ENCODE measurements around the gene RFX3. TPM values are rescaled to one million over a fixed set of nuclear protein-coding genes. Genes with fewer than 3 reads are reported as not detected.

The RFX3 gene
- total and polyA plus RNA-seq, 2 donors (not counting 1 experiment from before 2014, with no cell fraction given) = 2.8 to 3.1 TPM

- TF ChIP-seq EZH2 (IDR thresholded peaks at IDR 0.05; ENCODE audit: low read length, missing control alignments) = no peak
- TF ChIP-seq, protein P1, sequence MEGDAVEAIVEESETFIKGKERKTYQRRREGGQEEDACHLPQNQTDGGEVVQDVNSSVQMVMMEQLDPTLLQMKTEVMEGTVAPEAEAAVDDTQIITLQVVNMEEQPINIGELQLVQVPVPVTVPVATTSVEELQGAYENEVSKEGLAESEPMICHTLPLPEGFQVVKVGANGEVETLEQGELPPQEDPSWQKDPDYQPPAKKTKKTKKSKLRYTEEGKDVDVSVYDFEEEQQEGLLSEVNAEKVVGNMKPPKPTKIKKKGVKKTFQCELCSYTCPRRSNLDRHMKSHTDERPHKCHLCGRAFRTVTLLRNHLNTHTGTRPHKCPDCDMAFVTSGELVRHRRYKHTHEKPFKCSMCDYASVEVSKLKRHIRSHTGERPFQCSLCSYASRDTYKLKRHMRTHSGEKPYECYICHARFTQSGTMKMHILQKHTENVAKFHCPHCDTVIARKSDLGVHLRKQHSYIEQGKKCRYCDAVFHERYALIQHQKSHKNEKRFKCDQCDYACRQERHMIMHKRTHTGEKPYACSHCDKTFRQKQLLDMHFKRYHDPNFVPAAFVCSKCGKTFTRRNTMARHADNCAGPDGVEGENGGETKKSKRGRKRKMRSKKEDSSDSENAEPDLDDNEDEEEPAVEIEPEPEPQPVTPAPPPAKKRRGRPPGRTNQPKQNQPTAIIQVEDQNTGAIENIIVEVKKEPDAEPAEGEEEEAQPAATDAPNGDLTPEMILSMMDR (conservative IDR thresholded peaks at IDR 0.05 in 1 of 2, IDR thresholded peaks at IDR 0.05 in 1 of 2; ENCODE audit: low read depth in 1 of 2, low read length in 2 of 2) = no peak
These were observed 262.8 kb downstream of the RFX3 start for GRCh38 chr9:3262826-3263529.

GRCh38 chr9:3261484-3261883 lies 264.3 kb downstream of the RFX3 start:
- H3K36me3 ChIP-seq (ENCODE audit: control insufficient read depth, insufficient read depth, low read length) = no peaks in the 10 kb centered on the region
- no peak overlapping the region for H3K4me2 ChIP-seq (ENCODE audit: extremely low read depth, insufficient read depth, low read length)
- H2AFZ ChIP-seq (ENCODE audit: low read length) = no peak overlapping the region
- peak in 1 of 2 donors; percentile 19 for DNase-seq (ENCODE audit: low read depth in 2 of 2)
- H3K79me2 ChIP-seq (ENCODE audit: control insufficient read depth, insufficient read depth, low read length) = no peaks in the 10 kb centered on the region
- H3K4me1 ChIP-seq (ENCODE audit: control insufficient read depth, extremely low read depth, insufficient read depth, low read length) = no peaks in the 10 kb centered on the region
- no peaks in the 10 kb centered on the region for H4K20me1 ChIP-seq (ENCODE audit: control insufficient read depth, extremely low read depth, insufficient read depth, low read length)
- H3K27ac ChIP-seq (ENCODE audit: insufficient read depth, low read length) = no peak overlapping the region
- TF ChIP-seq, protein P1 (conservative IDR thresholded peaks at IDR 0.05 in 1 of 2, IDR thresholded peaks at IDR 0.05 in 1 of 2; ENCODE audit: low read depth in 1 of 2, low read length in 2 of 2) = no peak
- no peak for TF ChIP-seq EZH2 (IDR thresholded peaks at IDR 0.05; ENCODE audit: low read length, missing control alignments)
- no peak overlapping the region for H3K9ac ChIP-seq (ENCODE audit: insufficient read depth, low read length)
- no peaks in the 10 kb centered on the region for H3K27me3 ChIP-seq (ENCODE audit: control insufficient read depth, insufficient read depth, low read length)
- H3K9me3 ChIP-seq (ENCODE audit: control insufficient read depth, insufficient read depth, low read depth, low read length) = no peaks in the 10 kb centered on the region
- H3K4me3 ChIP-seq (replicated peaks in 1 of 4; ENCODE audit: control extremely low read depth in 1 of 4, insufficient read depth in 1 of 4, low read depth in 3 of 4, low read length in 4 of 4) = no peak overlapping the region

More at GRCh38 chr9:3262826-3263529, 262.8 kb downstream of the RFX3 start:
- H3K36me3 ChIP-seq (ENCODE audit: control insufficient read depth, insufficient read depth, low read length) = no peaks in the 10 kb centered on the region
- H3K4me1 ChIP-seq (ENCODE audit: control insufficient read depth, extremely low read depth, insufficient read depth, low read length) = no peaks in the 10 kb centered on the region
- no peaks in the 10 kb centered on the region for H3K79me2 ChIP-seq (ENCODE audit: control insufficient read depth, insufficient read depth, low read length)
- H4K20me1 ChIP-seq (ENCODE audit: control insufficient read depth, extremely low read depth, insufficient read depth, low read length) = no peaks in the 10 kb centered on the region
- H3K9me3 ChIP-seq (ENCODE audit: control insufficient read depth, insufficient read depth, low read depth, low read length) = no peaks in the 10 kb centered on the region
- no peak overlapping the region for H3K27ac ChIP-seq (ENCODE audit: insufficient read depth, low read length)
- no peak overlapping the region for H3K4me2 ChIP-seq (ENCODE audit: extremely low read depth, insufficient read depth, low read length)
- no peaks in the 10 kb centered on the region for H3K27me3 ChIP-seq (ENCODE audit: control insufficient read depth, insufficient read depth, low read length)
- H2AFZ ChIP-seq (ENCODE audit: low read length) = no peak overlapping the region
- H3K4me3 ChIP-seq (replicated peaks in 1 of 4; ENCODE audit: control extremely low read depth in 1 of 4, insufficient read depth in 1 of 4, low read depth in 3 of 4, low read length in 4 of 4) = no peak overlapping the region
- H3K9ac ChIP-seq (ENCODE audit: insufficient read depth, low read length) = no peak overlapping the region
- DNase-seq (ENCODE audit: low read depth in 2 of 2) = no peak

- DNase-seq (ENCODE audit: low read depth in 2 of 2) = peak in 1 of 2 donors; percentile 14
- no peaks in the 10 kb centered on the region for H3K36me3 ChIP-seq (ENCODE audit: control insufficient read depth, insufficient read depth, low read length)
- H3K4me1 ChIP-seq (ENCODE audit: control insufficient read depth, extremely low read depth, insufficient read depth, low read length) = no peaks in the 10 kb centered on the region
- H3K9ac ChIP-seq (ENCODE audit: insufficient read depth, low read length) = no peak overlapping the region
- H3K4me2 ChIP-seq (ENCODE audit: extremely low read depth, insufficient read depth, low read length) = no peak overlapping the region
- H3K79me2 ChIP-seq (ENCODE audit: control insufficient read depth, insufficient read depth, low read length) = no peaks in the 10 kb centered on the region
- no peak overlapping the region for H2AFZ ChIP-seq (ENCODE audit: low read length)
- H3K27me3 ChIP-seq (ENCODE audit: control insufficient read depth, insufficient read depth, low read length) = no peaks in the 10 kb centered on the region
- no peaks in the 10 kb centered on the region for H4K20me1 ChIP-seq (ENCODE audit: control insufficient read depth, extremely low read depth, insufficient read depth, low read length)
- TF ChIP-seq EZH2 (IDR thresholded peaks at IDR 0.05; ENCODE audit: low read length, missing control alignments) = no peak
- H3K9me3 ChIP-seq (ENCODE audit: control insufficient read depth, insufficient read depth, low read depth, low read length) = no peaks in the 10 kb centered on the region
- no peak overlapping the region for H3K27ac ChIP-seq (ENCODE audit: insufficient read depth, low read length)
- H3K4me3 ChIP-seq (replicated peaks in 1 of 4; ENCODE audit: control extremely low read depth in 1 of 4, insufficient read depth in 1 of 4, low read depth in 3 of 4, low read length in 4 of 4) = no peak overlapping the region
These were observed 269.1 kb downstream of the RFX3 start for GRCh38 chr9:3256571-3257330.
